BLaER1 (cell line): ENCODE data around the gene NELL2.

ENCODE experiments used
- H3K27ac ChIP-seq: shearing (Covaris generic); formaldehyde crosslinking; 2 replicates; pipeline ENCODE4 v1.8.1; 2022
- H3K27me3 ChIP-seq: shearing (Covaris generic); formaldehyde crosslinking; 2 replicates; pipeline ENCODE4 v1.8.1; 2022
- H3K36me3 ChIP-seq: shearing (Covaris generic); formaldehyde crosslinking; 2 replicates; pipeline ENCODE4 v1.8.1; 2022
- H3K4me1 ChIP-seq: shearing (Covaris generic); formaldehyde crosslinking; 2 replicates; pipeline ENCODE4 v1.8.1; 2022
- H3K4me2 ChIP-seq: shearing (Covaris generic); formaldehyde crosslinking; 2 replicates; pipeline ENCODE4 v1.8.1; 2022
- H3K4me3 ChIP-seq: shearing (Covaris generic); formaldehyde crosslinking; 2 replicates; pipeline ENCODE4 v1.8.1; 2022
- H3K9ac ChIP-seq: shearing (Covaris generic); formaldehyde crosslinking; 2 replicates; pipeline ENCODE4 v1.8.1; 2022
- H3K9me3 ChIP-seq: shearing (Covaris generic); formaldehyde crosslinking; 2 replicates; pipeline ENCODE4 v1.8.1; 2022
- H4K20me1 ChIP-seq: shearing (Covaris generic); formaldehyde crosslinking; 2 replicates; pipeline ENCODE4 v1.8.1; 2022
- Cebpa-rat ChIP-seq: shearing (Covaris generic); IDR thresholded peaks from 2 replicates; pipeline ENCODE4 v1.8.1; 2022

NELL2 gene

GRCh38 chr12:44592626-44593025 lies 283.5 kb downstream of the NELL2 start:
- H4K20me1 ChIP-seq = no peaks in the 10 kb centered on the region
- H3K27me3 ChIP-seq = no peaks in the 10 kb centered on the region
- no peak overlapping the region for H3K4me3 ChIP-seq
- no peaks in the 10 kb centered on the region for H3K9me3 ChIP-seq
- no peak overlapping the region for H3K9ac ChIP-seq
- H3K4me2 ChIP-seq = no peak overlapping the region
- TF ChIP-seq Cebpa-rat = no peak
- no peak overlapping the region for H3K27ac ChIP-seq
- no peaks in the 10 kb centered on the region for H3K4me1 ChIP-seq
- no peaks in the 10 kb centered on the region for H3K36me3 ChIP-seq

DNA sequence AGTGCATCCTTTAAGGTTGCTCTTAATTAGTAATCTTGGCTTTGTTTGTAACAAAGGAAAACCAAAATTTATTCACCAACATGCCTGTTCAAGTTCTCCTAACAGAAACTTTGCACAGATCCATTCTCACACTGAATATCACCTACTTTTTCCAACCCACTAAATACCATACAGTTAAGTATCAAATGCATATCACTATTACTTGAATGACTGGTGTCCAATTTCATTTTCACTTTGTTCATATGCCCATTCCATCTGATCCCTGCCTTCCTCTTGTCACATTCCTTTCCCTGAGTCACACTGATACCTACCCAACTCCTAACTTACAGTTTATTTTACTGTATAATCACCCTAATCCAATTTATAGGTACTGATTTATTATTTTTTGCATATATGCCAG lies 286.4 kb downstream of the NELL2 start:
- no peak for TF ChIP-seq Cebpa-rat
- H3K4me2 ChIP-seq = no peak overlapping the region
- H3K9ac ChIP-seq = no peak overlapping the region
- H3K27ac ChIP-seq = no peak overlapping the region
- H3K36me3 ChIP-seq = no peaks in the 10 kb centered on the region
- H3K9me3 ChIP-seq = no peaks in the 10 kb centered on the region
- H3K27me3 ChIP-seq = no peaks in the 10 kb centered on the region
- H3K4me3 ChIP-seq = no peak overlapping the region
- H3K4me1 ChIP-seq = no peaks in the 10 kb centered on the region
- no peaks in the 10 kb centered on the region for H4K20me1 ChIP-seq

DNA sequence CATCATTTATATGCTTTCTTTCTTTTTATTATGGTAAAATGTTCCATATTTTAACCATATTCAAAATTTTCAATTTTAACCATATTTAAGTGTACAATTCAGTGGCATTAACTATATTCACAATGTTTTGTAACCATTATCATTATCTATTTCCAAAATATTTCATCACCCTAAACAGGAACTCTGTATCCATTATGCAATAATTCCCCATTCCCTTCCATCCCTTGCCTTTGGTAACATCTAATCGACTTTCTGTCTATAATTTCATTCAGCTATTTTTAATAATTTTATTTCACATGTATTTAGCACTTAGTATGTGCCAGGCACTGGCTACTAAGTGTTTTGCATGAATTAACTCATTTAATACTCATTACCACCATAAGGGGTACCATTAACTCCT lies 287.5 kb downstream of the NELL2 start:
- Histone ChIP-seq H3K4me1 (no peaks in the 10 kb centered on the region), H3K9me3 (no peaks in the 10 kb centered on the region), H3K4me3 (no peak overlapping the region), H3K27ac (no peak overlapping the region), H3K36me3 (no peaks in the 10 kb centered on the region), H3K4me2 (no peak overlapping the region), H3K27me3 (no peaks in the 10 kb centered on the region), H3K9ac (no peak overlapping the region), H4K20me1 (no peaks in the 10 kb centered on the region)
- peak; percentile 39; the same call in 1 of the 2 replicates for TF ChIP-seq Cebpa-rat

DNA sequence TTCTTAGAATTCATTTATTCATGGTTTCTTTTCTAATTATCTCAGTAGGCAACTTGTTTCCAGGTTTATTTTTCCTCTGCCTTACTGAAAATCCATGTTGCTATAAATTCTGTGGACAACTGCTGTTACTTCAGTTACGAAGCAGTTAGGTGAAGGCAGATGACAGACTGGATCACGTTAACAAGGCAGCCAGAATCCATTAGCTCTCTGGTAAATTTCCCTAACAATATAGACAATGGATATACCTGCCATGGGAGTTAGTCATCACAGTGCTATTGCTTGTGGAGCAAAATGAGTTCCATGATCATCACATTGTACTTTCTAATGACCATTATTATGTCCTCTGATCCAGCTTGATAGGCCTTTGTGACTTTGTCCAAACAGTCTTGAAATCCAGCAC lies 291.5 kb downstream of the NELL2 start:
- no peak overlapping the region for H3K9ac ChIP-seq
- no peaks in the 10 kb centered on the region for H3K9me3 ChIP-seq
- H3K4me3 ChIP-seq = no peak overlapping the region
- no peaks in the 10 kb centered on the region for H3K36me3 ChIP-seq
- no peaks in the 10 kb centered on the region for H3K4me1 ChIP-seq
- H4K20me1 ChIP-seq = no peaks in the 10 kb centered on the region
- H3K27ac ChIP-seq = no peak overlapping the region
- no peak overlapping the region for H3K4me2 ChIP-seq
- TF ChIP-seq Cebpa-rat = no peak
- H3K27me3 ChIP-seq = no peaks in the 10 kb centered on the region

- no peaks in the 10 kb centered on the region for H3K9me3 ChIP-seq
- H3K4me3 ChIP-seq = no peak overlapping the region
- no peaks in the 10 kb centered on the region for H3K36me3 ChIP-seq
- no peaks in the 10 kb centered on the region for H4K20me1 ChIP-seq
- H3K4me1 ChIP-seq = no peaks in the 10 kb centered on the region
- no peaks in the 10 kb centered on the region for H3K27me3 ChIP-seq
- no peak overlapping the region for H3K27ac ChIP-seq
- no peak for TF ChIP-seq Cebpa-rat
- no peak overlapping the region for H3K4me2 ChIP-seq
- H3K9ac ChIP-seq = no peak overlapping the region
Measured at GRCh38 chr12:44582521-44582920, 293.6 kb downstream of the NELL2 start.

- Histone ChIP-seq H3K27me3 (no peaks in the 10 kb centered on the region), H3K36me3 (no peaks in the 10 kb centered on the region), H3K9ac (no peak overlapping the region), H3K4me3 (no peak overlapping the region), H3K27ac (no peak overlapping the region), H3K4me1 (no peaks in the 10 kb centered on the region), H3K4me2 (no peak overlapping the region), H4K20me1 (no peaks in the 10 kb centered on the region), H3K9me3 (no peaks in the 10 kb centered on the region)
- TF ChIP-seq Cebpa-rat = no peak
Measured at GRCh38 chr12:44581642-44582242, 294.4 kb downstream of the NELL2 start.

GRCh38 chr12:44574586-44574985 lies 301.5 kb downstream of the NELL2 start:
- Histone ChIP-seq H3K27ac (no peak overlapping the region), H3K27me3 (no peaks in the 10 kb centered on the region)
- TF ChIP-seq Cebpa-rat = no peak

GRCh38 chr12:44573723-44574122 lies 302.4 kb downstream of the NELL2 start:
- no peak overlapping the region for H3K27ac ChIP-seq
- no peak overlapping the region for H3K4me2 ChIP-seq
- no peak overlapping the region for H3K4me3 ChIP-seq
- no peak for TF ChIP-seq Cebpa-rat
- no peaks in the 10 kb centered on the region for H3K4me1 ChIP-seq
- no peaks in the 10 kb centered on the region for H3K27me3 ChIP-seq
- H3K36me3 ChIP-seq = no peaks in the 10 kb centered on the region
- no peaks in the 10 kb centered on the region for H4K20me1 ChIP-seq
- H3K9ac ChIP-seq = no peak overlapping the region
- H3K9me3 ChIP-seq = no peaks in the 10 kb centered on the region

More at GRCh38 chr12:44574586-44574985, 301.5 kb downstream of the NELL2 start:
- Histone ChIP-seq H3K9me3 (no peaks in the 10 kb centered on the region), H3K4me3 (no peak overlapping the region), H3K36me3 (no peaks in the 10 kb centered on the region), H3K4me1 (no peaks in the 10 kb centered on the region), H3K9ac (no peak overlapping the region), H3K4me2 (no peak overlapping the region), H4K20me1 (no peaks in the 10 kb centered on the region)

GRCh38 chr12:44571006-44571550 lies 305.0 kb downstream of the NELL2 start:
- H3K36me3 ChIP-seq = no peaks in the 10 kb centered on the region
- no peak overlapping the region for H3K4me3 ChIP-seq
- H3K9me3 ChIP-seq = no peaks in the 10 kb centered on the region
- H3K9ac ChIP-seq = no peak overlapping the region
- no peak for TF ChIP-seq Cebpa-rat
- no peak overlapping the region for H3K4me2 ChIP-seq
- no peak overlapping the region for H3K27ac ChIP-seq
- H4K20me1 ChIP-seq = no peaks in the 10 kb centered on the region
- H3K4me1 ChIP-seq = no peaks in the 10 kb centered on the region
- no peaks in the 10 kb centered on the region for H3K27me3 ChIP-seq

DNA sequence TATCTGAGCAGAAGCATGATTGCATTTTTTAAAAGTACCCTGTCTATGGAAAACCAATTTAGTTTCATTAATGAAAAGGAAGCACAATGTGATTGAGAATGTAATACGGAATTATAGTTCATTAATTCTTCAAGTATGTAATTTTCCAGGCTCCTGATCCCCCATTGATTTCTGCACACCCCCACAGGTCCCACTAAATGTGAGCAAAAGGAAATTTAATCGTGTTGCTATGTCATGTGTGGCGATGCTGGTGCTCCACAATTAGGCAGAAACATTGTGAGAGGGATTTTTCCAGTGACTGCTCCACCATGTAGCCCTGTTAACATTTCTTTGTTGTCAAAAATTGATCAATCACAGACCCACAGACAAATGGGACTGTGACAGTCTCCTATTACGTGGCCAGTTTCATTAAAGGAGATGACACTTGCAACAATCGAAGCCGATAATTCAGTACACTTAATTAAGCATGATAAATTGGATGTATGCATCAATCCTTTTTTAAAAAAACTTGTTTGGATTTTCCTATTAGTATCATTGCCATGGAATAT lies 306.0 kb downstream of the NELL2 start:
- TF ChIP-seq Cebpa-rat = no peak
- no peak overlapping the region for H3K9ac ChIP-seq

More for the DNA sequence above, 306.0 kb downstream of the NELL2 start:
- no peaks in the 10 kb centered on the region for H3K36me3 ChIP-seq
- H3K4me2 ChIP-seq = no peak overlapping the region
- H4K20me1 ChIP-seq = no peaks in the 10 kb centered on the region
- H3K4me1 ChIP-seq = no peaks in the 10 kb centered on the region
- no peak overlapping the region for H3K27ac ChIP-seq
- H3K27me3 ChIP-seq = no peaks in the 10 kb centered on the region
- no peaks in the 10 kb centered on the region for H3K9me3 ChIP-seq
- H3K4me3 ChIP-seq = no peak overlapping the region
